Stomach (tissue), 9 donors: ENCODE results near the gene MTMR10. TPM values are rescaled to one million over a fixed set of nuclear protein-coding genes. Genes with fewer than 3 reads are reported as not detected.

Experiments used
- DNase-seq, 2 donors: peaks; one replicate each; pipeline versions ENCODE4 v3.0.0 to v3.0.0-alpha.2; 2013 to 2019
- H3K27ac ChIP-seq, 5 donors: fragments of 200-600 bp in 4 of 5; sonication (generic) in 4 of 5; one replicate each; pipeline ENCODE4 v1.5.1; 2013 to 2019; ENCODE audit warnings: mild to moderate bottlenecking in 1 of 5, moderate library complexity in 1 of 5
- H3K27me3 ChIP-seq, 3 donors: fragments of 200-600 bp; sonication (generic); one replicate each; pipeline ENCODE4 v1.5.1; 2017 to 2019; ENCODE audit warnings: mixed run types in 1 of 3
- H3K36me3 ChIP-seq, 4 donors: fragments of 200-600 bp; sonication (generic); 1 replicate in 3 of 4; 2 replicates in 1 of 4; pipeline ENCODE4 v1.5.1; 2016 to 2019
- H3K4me1 ChIP-seq, 4 donors: fragments of 200-600 bp; sonication (generic); one replicate each; pipeline ENCODE4 v1.5.1; 2016 to 2019
- H3K4me3 ChIP-seq, 4 donors: fragments of 200-600 bp; sonication (generic) in 3 of 4; one replicate each; pipeline ENCODE4 v1.5.1; 2016 to 2019; ENCODE audit warnings: mild to moderate bottlenecking in 1 of 4
- H3K9me3 ChIP-seq, 4 donors: fragments of 200-600 bp; sonication (generic); one replicate each; pipeline ENCODE4 v1.5.1; 2016 to 2019
- EP300 ChIP-seq: sonication (generic); formaldehyde crosslinking; IDR thresholded peaks from one replicate; pipeline ENCODE4 v1.6.1; 2017; ENCODE audit warnings: antibody characterized with exemption
- POLR2A ChIP-seq, 4 donors: fragments of 450-650 bp; IDR thresholded peaks; one replicate each; pipeline ENCODE4 v1.6.1; 2016; ENCODE audit warnings: antibody characterized with exemption in 4 of 4, control low read depth in 2 of 4, mild to moderate bottlenecking in 1 of 4, moderate library complexity in 1 of 4
- POLR2AphosphoS5 ChIP-seq, 3 donors: sonication (generic); formaldehyde crosslinking; IDR thresholded peaks; one replicate each; pipeline ENCODE4 v1.6.1; 2016; ENCODE audit warnings: antibody characterized with exemption in 3 of 3
- WGBS, 5 donors: extraction: QIAGEN DNeasy Blood & Tissue Kit in 3 of 5; methylation state at CpG; one replicate each; pipeline versions ENCODE4 v1.1.5 to v1.1.7; 2013 to 2018; 5-methylcytosine and 5-hydroxymethylcytosine counted together
- intact Hi-C: fragments of 100-400 bp; cut with DNase I; formaldehyde crosslinking; loops from one replicate; pipeline ENCODE4 v1.15.1; 2023; ENCODE audit warnings: low total_unique reads
- polyA plus RNA-seq, 3 donors: library from polyadenylated mRNA; stranded (reverse); fragments of 200-250 nt; gene quantifications; one replicate each; pipeline ENCODE4 v1.2.3, GENCODE V29; 2013
- total RNA-seq, 5 donors: library from RNA; depleted of rRNA; stranded (reverse); fragments of >200 nt; gene quantifications; one replicate each; pipeline versions ENCODE4 v1.1.0 to v1.2.3, GENCODE V29; 2014 to 2016
- TF ChIP-seq, protein P1 (sequence below), 7 experiments: fragments of 450-650 bp in 4 of 7; fragments of 200-600 bp in 3 of 7; sonication (generic) in 3 of 7; IDR thresholded peaks; one replicate each; pipeline ENCODE4 v1.5.1; 2016 to 2019; ENCODE audit warnings: antibody characterized with exemption in 7 of 7, control low read depth in 2 of 7, mild to moderate bottlenecking in 1 of 7
- donor health status: healthy with polysubstance abuse.
- donor health status: Bipolar disorder and iron deficiency.
- donor health status: healthy.

Gene MTMR10
- total and polyA plus RNA-seq, 8 donors: 4.9 to 118 (median 26.5) TPM

GRCh38 chr15:30906366-30906765, 85.1 kb downstream of the MTMR10 start:
- intact Hi-C loops: no loop called here
- no peak for DNase-seq
- WGBS, 5 donors: 73 to 82% (median 77%) methylated on average over 4 of the region's 4 CpGs
- Histone ChIP-seq H3K4me1 (peaks cover 0 to 37% (median 18%) of the 10 kb centered on the region in 4 donors), H3K9me3 (no peaks in the 10 kb centered on the region), H3K4me3 (no peak overlapping the region), H3K27ac (no peak overlapping the region), H3K36me3 (peaks cover 4 to 32% (median 27%) of the 10 kb centered on the region in 4 donors), H3K27me3 (no peaks in the 10 kb centered on the region)
- no peak for TF ChIP-seq EP300
- no peak for TF ChIP-seq POLR2A (IDR thresholded peaks at IDR 0.05)
- TF ChIP-seq POLR2AphosphoS5 (IDR thresholded peaks at IDR 0.05): no peak
- TF ChIP-seq, protein P1, sequence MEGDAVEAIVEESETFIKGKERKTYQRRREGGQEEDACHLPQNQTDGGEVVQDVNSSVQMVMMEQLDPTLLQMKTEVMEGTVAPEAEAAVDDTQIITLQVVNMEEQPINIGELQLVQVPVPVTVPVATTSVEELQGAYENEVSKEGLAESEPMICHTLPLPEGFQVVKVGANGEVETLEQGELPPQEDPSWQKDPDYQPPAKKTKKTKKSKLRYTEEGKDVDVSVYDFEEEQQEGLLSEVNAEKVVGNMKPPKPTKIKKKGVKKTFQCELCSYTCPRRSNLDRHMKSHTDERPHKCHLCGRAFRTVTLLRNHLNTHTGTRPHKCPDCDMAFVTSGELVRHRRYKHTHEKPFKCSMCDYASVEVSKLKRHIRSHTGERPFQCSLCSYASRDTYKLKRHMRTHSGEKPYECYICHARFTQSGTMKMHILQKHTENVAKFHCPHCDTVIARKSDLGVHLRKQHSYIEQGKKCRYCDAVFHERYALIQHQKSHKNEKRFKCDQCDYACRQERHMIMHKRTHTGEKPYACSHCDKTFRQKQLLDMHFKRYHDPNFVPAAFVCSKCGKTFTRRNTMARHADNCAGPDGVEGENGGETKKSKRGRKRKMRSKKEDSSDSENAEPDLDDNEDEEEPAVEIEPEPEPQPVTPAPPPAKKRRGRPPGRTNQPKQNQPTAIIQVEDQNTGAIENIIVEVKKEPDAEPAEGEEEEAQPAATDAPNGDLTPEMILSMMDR (IDR thresholded peaks at IDR 0.05): no peak

DNA sequence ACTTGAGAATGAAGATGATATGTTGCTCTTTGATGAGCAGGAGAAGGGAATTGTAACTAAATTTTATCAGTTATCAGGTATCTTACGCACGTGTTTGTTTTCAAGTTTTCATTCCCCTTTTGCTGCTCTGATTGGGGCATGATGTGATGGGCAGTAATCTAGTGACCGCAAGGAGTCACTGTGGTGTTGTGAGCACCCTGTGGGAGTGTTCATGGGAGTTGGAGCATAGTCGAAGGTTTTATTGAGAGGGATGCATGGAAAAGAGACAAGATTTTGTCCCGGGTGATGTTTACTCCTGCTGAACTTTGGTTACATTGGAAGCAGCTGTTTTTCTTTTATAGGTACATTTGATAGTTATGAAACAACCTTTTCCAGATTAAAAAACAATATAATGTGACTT, 85.6 kb downstream of the MTMR10 start:
- no peak for TF ChIP-seq POLR2A (IDR thresholded peaks at IDR 0.05)
- TF ChIP-seq, protein P1 (IDR thresholded peaks at IDR 0.05): no peak
- no peak for TF ChIP-seq EP300
- no peak for TF ChIP-seq POLR2AphosphoS5 (IDR thresholded peaks at IDR 0.05)
- peaks cover 0 to 37% (median 18%) of the 10 kb centered on the region in 4 donors for H3K4me1 ChIP-seq
- H3K27ac ChIP-seq: no peak overlapping the region
- no peaks in the 10 kb centered on the region for H3K27me3 ChIP-seq
- WGBS, 5 donors: 64 to 83% (median 79%) methylated on average over 5 of the region's 5 CpGs
- no peak for DNase-seq
- intact Hi-C loops: no loop called here
- peaks cover 4 to 28% (median 27%) of the 10 kb centered on the region in 4 donors for H3K36me3 ChIP-seq
- H3K9me3 ChIP-seq: no peaks in the 10 kb centered on the region
- H3K4me3 ChIP-seq: no peak overlapping the region

GRCh38 chr15:30904812-30905211, 86.6 kb downstream of the MTMR10 start:
- no peak overlapping the region for H3K27ac ChIP-seq
- H3K4me3 ChIP-seq: peak overlapping the region; percentile 79 to 85 (median 82)
- WGBS, 5 donors: 88 to 91% (median 89%) methylated on average over 5 of the region's 5 CpGs
- no peaks in the 10 kb centered on the region for H3K27me3 ChIP-seq
- DNase-seq: no peak
- no peaks in the 10 kb centered on the region for H3K9me3 ChIP-seq
- peaks cover 0 to 37% (median 18%) of the 10 kb centered on the region in 4 donors for H3K4me1 ChIP-seq
- H3K36me3 ChIP-seq: peaks cover 4 to 19% (median 17%) of the 10 kb centered on the region in 4 donors
- no peak for TF ChIP-seq POLR2A (IDR thresholded peaks at IDR 0.05)
- intact Hi-C loops: no loop called here

DNA sequence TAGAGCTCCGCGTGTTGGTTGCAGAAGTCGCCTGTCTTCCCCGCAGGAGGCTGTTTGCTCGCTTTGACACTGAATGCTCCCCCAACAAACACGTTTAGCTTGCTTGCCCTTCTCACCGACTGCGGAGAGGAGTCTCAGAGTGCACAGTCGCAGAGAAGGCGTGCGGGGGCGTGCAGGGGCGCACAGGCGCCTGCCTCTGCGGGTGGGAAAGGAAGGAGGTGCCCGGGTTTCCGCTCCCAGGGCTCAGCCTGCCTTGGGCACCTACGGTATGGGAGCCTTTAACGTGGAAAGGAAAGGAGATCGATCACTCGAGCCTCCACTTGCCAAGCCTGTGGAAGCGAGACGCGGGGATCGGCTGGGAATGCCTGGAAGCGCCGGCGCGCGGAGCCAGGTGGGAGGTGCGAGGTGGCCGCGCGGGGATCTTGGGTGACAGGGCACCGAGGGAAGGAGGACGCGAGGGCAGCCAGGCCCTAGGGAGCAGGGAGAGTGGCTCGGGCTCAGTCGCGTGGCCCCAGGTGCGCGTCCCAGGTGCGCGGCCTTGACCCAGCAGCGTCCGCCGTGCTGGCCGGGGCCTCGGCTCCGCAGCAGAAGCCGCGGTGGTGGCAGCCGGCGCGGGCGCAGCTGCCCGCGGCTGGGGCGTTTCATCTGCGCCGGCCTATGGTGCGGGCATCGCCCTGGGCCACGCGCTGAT, 87.8 kb downstream of the MTMR10 start, which contains the start of gene FAN1:
Gene FAN1, plus strand, starts transcription at position 419 of the 691 bp plus-strand sequence. CDS start 749 bp downstream, outside the sequence.
- no peaks in the 10 kb centered on the region for H3K27me3 ChIP-seq

DNA sequence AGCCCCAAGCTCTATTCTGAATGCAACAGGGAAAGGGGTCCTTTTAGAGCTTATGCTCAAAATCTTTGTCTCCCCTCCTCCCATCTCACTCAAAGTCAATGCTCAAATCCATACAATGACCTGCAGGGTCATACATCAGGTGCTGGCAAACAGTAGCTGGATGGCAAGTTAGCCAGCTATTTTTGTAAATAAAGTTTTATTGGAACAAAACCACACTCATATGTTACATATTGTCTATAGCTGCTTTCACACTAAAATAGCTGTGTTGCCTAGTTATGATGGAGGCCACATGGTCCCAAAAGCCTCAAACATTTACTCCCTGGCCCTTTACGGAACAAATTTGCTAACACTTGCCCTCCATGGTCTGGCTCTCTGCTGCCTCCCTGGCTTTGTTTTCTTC, 89.5 kb downstream of the MTMR10 start:
- WGBS, 5 donors: 82 to 100% (median 96%) methylated on average over 1 of the region's 1 CpG
- no peak for DNase-seq
- intact Hi-C loops: no loop called here
- TF ChIP-seq POLR2A (IDR thresholded peaks at IDR 0.05) (no peak), EP300 (no peak), POLR2AphosphoS5 (IDR thresholded peaks at IDR 0.05) (no peak)
- TF ChIP-seq, protein P1 (IDR thresholded peaks at IDR 0.05): no peak
- H3K36me3 ChIP-seq: no peaks in the 10 kb centered on the region
- H3K27me3 ChIP-seq: no peaks in the 10 kb centered on the region
- no peak overlapping the region for H3K27ac ChIP-seq
- peaks cover 0 to 35% (median 18%) of the 10 kb centered on the region in 4 donors for H3K4me1 ChIP-seq
- H3K4me3 ChIP-seq: no peak overlapping the region
- no peaks in the 10 kb centered on the region for H3K9me3 ChIP-seq

More for the DNA sequence above, 87.8 kb downstream of the MTMR10 start, which contains the start of gene FAN1:
- H3K9me3 ChIP-seq: no peaks in the 10 kb centered on the region
- peak; percentile 92 to 96 for DNase-seq
- H3K4me1 ChIP-seq: peaks cover 0 to 37% (median 18%) of the 10 kb centered on the region in 4 donors
- peak within 1 kb of the TSS; percentile 79 to 85 (median 82) for H3K4me3 ChIP-seq
- peaks cover 0 to 7% (median 5%) of the 10 kb centered on the region in 4 donors for H3K36me3 ChIP-seq
- H3K27ac ChIP-seq: peak within 1 kb of the TSS; percentile 73 to 88 (median 84)
- WGBS, 5 donors: 0 to 1% (median 0%) methylated on average over 41 to 65 of the region's 65 CpGs
- intact Hi-C loops: no loop called here
- TF ChIP-seq POLR2AphosphoS5 (IDR thresholded peaks at IDR 0.05) (peak; percentile 88 to 93 (median 91)), POLR2A (IDR thresholded peaks at IDR 0.05) (no peak)
